H1 (cell line): ENCODE measurements around the gene PAK6. TPM values are rescaled to one million over a fixed set of nuclear protein-coding genes. Genes with fewer than 3 reads are reported as not detected.

Experiments used
- BACH1 ChIP-seq: IDR thresholded peaks from 2 replicates; pipeline ENCODE4 v1.6.1; 2012; ENCODE audit warnings: low read length, improper control_type of control experiment
- E2F6 ChIP-seq: IDR thresholded peaks from 2 replicates; pipeline ENCODE4 v1.6.1; 2012; ENCODE audit warnings: inconsistent platforms
- GTF2F1 ChIP-seq: IDR thresholded peaks from 2 replicates; pipeline ENCODE4 v1.6.1; 2012; ENCODE audit warnings: low read depth, low read length, improper control_type of control experiment, borderline replicate concordance
- HDAC6 ChIP-seq: IDR thresholded peaks from one replicate; pipeline ENCODE4 v1.7.1; 2012; ENCODE audit warnings: low read depth, mild to moderate bottlenecking, inconsistent platforms, low read length, moderate library complexity
- MAX ChIP-seq: IDR thresholded peaks from 2 replicates; pipeline ENCODE4 v1.6.1; 2012; ENCODE audit warnings: inconsistent platforms
- SP1 ChIP-seq: IDR thresholded peaks from 2 replicates; pipeline ENCODE4 v1.6.1; 2011; ENCODE audit warnings: low read depth, low read length
- SRF ChIP-seq: IDR thresholded peaks from 2 replicates; pipeline ENCODE4 v1.6.1; 2011; ENCODE audit warnings: mild to moderate bottlenecking, low read depth, low read length, moderate library complexity
- TBP ChIP-seq: IDR thresholded peaks from 2 replicates; pipeline ENCODE4 v1.6.1; 2011; ENCODE audit warnings: low read depth, low read length, improper control_type of control experiment
- polyA plus RNA-seq, 7 experiments: library from polyadenylated mRNA; depleted of rRNA in 3 of 7; stranded (reverse) in 5 of 7; unstranded in 2 of 7; fragments of >200 nt in 5 of 7; fragments of 200-250 nt in 2 of 7; gene quantifications; 1 replicate in 5 of 7; 2 replicates in 1 of 7; 4 replicates in 1 of 7; pipeline versions ENCODE4 v1.2.1 to v1.2.3, GENCODE V29; 2011 to 2013; ENCODE audit warnings: missing spikeins in 2 of 7, mixed read lengths in 2 of 7
- total RNA-seq: library from RNA; stranded (reverse); fragmentation: NEBNext Ultra II Directional; extraction: Animal tissue kit (Norgen Biotek cat#: 25700); gene quantifications from 2 replicates; pipeline ENCODE4 v1.2.1, GENCODE V29; 2021

PAK6 gene
- total and polyA plus RNA-seq, 2 of the 8 experiments (the other 6 are each of a cell fraction or from before 2014, with no cell fraction given): 6.9 to 9.4 TPM

GRCh38 chr15:40229316-40229715, 9.5 kb upstream of the PAK6 start (continued):
- TF ChIP-seq MAX: no peak
- no peak for TF ChIP-seq HDAC6
- TF ChIP-seq BACH1: no peak
- no peak for TF ChIP-seq SRF
- no peak for TF ChIP-seq E2F6
- TF ChIP-seq SP1: no peak
- no peak for TF ChIP-seq TBP
- TF ChIP-seq GTF2F1: no peak
